ENCODE results near the gene TPK1. TPM values are rescaled to one million over a fixed set of nuclear protein-coding genes. Genes with fewer than 3 reads are reported as not detected.

TPK1 gene
- total and polyA plus RNA-seq, 8 donors: 1.4 to 3.6 (median 2.2) TPM

- WGBS, 2 donors: 65 to 67% methylated on average over 5 of the region's 5 CpGs
- H3K27ac ChIP-seq: no peak overlapping the region
- no peak for FAIRE-seq
Observed at GRCh38 chr7:144653449-144653848, 182.4 kb downstream of the TPK1 start.

GRCh38 chr7:144650439-144650838, 185.4 kb downstream of the TPK1 start:
- DNase-seq: peak in 3 of 6 donors; percentile 15 to 70 (median 55)
- TF ChIP-seq CTCF (IDR thresholded peaks at IDR 0.05): no peak
- ATAC-seq: no peak
- intact Hi-C loops (cut with DNase I): no loop called here
- H3K4me1 ChIP-seq: no peaks in the 10 kb centered on the region
- H3K27me3 ChIP-seq: no peaks in the 10 kb centered on the region
- 97% methylated on average over 23 to 24 of the region's 24 CpGs for WGBS, 2 donors
- no peak overlapping the region for H3K27ac ChIP-seq
- H3K9me3 ChIP-seq: no peaks in the 10 kb centered on the region
- H3K4me3 ChIP-seq: no peak overlapping the region
- H3K36me3 ChIP-seq: no peaks in the 10 kb centered on the region
- FAIRE-seq: no peak

More at GRCh38 chr7:144653449-144653848, 182.4 kb downstream of the TPK1 start:
- Histone ChIP-seq H3K36me3 (no peaks in the 10 kb centered on the region), H3K27me3 (no peaks in the 10 kb centered on the region), H3K9me3 (no peaks in the 10 kb centered on the region), H3K4me1 (no peaks in the 10 kb centered on the region), H3K4me3 (no peak overlapping the region)
- intact Hi-C loops (cut with DNase I): no loop called here
- no peak for TF ChIP-seq CTCF (IDR thresholded peaks at IDR 0.05)
- ATAC-seq (no peak), DNase-seq (no peak)

GRCh38 chr7:144649120-144649519, 186.7 kb downstream of the TPK1 start:
- WGBS, 2 donors: 75% methylated on average over 2 of the region's 2 CpGs
- ATAC-seq (no peak), FAIRE-seq (no peak), DNase-seq (no peak)
- Histone ChIP-seq H3K4me3 (no peak overlapping the region), H3K36me3 (no peaks in the 10 kb centered on the region), H3K27me3 (no peaks in the 10 kb centered on the region), H3K4me1 (no peaks in the 10 kb centered on the region), H3K9me3 (no peaks in the 10 kb centered on the region), H3K27ac (no peak overlapping the region)
- no peak for TF ChIP-seq CTCF (IDR thresholded peaks at IDR 0.05)
- intact Hi-C loops (cut with DNase I): no loop called here

- FAIRE-seq: no peak
- no peaks in the 10 kb centered on the region for H3K36me3 ChIP-seq
- WGBS, 2 donors: 75 to 81% methylated on average over 4 of the region's 4 CpGs
- H3K27me3 ChIP-seq: no peaks in the 10 kb centered on the region
- intact Hi-C loops (cut with DNase I): no loop called here
- no peaks in the 10 kb centered on the region for H3K9me3 ChIP-seq
- no peaks in the 10 kb centered on the region for H3K4me1 ChIP-seq
- no peak for DNase-seq
- H3K4me3 ChIP-seq: no peak overlapping the region
- H3K27ac ChIP-seq: no peak overlapping the region
- ATAC-seq: no peak
- no peak for TF ChIP-seq CTCF (IDR thresholded peaks at IDR 0.05)
Observed at GRCh38 chr7:144641389-144642044, 194.3 kb downstream of the TPK1 start.

- H3K4me3 ChIP-seq: no peak overlapping the region
- 79 to 80% methylated on average over 2 of the region's 2 CpGs for WGBS, 2 donors
- FAIRE-seq: no peak
- H3K4me1 ChIP-seq: no peaks in the 10 kb centered on the region
- H3K27ac ChIP-seq: no peak overlapping the region
- H3K9me3 ChIP-seq: no peaks in the 10 kb centered on the region
- H3K36me3 ChIP-seq: no peaks in the 10 kb centered on the region
- H3K27me3 ChIP-seq: no peaks in the 10 kb centered on the region
- ATAC-seq: no peak
- no peak for DNase-seq
- no peak for TF ChIP-seq CTCF (IDR thresholded peaks at IDR 0.05)
- intact Hi-C loops (cut with DNase I): no loop called here
Observed at GRCh38 chr7:144632724-144633123, 203.1 kb downstream of the TPK1 start.
